T follicular helper cell (primary cell): ENCODE measurements around the gene TLX3.
"Not testable (repeated sequence)": the region's sequence is repeated elsewhere in the genome, so short reads cannot be mapped to it uniquely, and the experiment has no call there.

Source experiments
- DNase-seq: peaks from one replicate; pipeline ENCODE4 v3.0.0-alpha.2; 2020; ENCODE audit warnings: low read depth
- total RNA-seq, 2 experiments: gene quantifications; one replicate each; lab custom pipeline; 2026; lab: John Stamatoyannopoulos, UW

TLX3 gene
- 0 reads per million in 2 experiments for total RNA-seq

- no peak for DNase-seq
Observed at GRCh38 chr5:171308453-171309275, at the start of gene TLX3. TSS of gene TLX3 (plus strand) at chr5:171309248. CDS start at chr5:171309366, 118 bp downstream.

- no peak for DNase-seq
Observed at GRCh38 chr5:171261361-171261760, 47.7 kb upstream of the TLX3 start.

GRCh38 chr5:171261904-171262303 is 47.1 kb upstream of the TLX3 start:
- no peak for DNase-seq

- DNase-seq: no peak
Observed at GRCh38 chr5:171263181-171263580, 45.9 kb upstream of the TLX3 start.

GRCh38 chr5:171264843-171265242 is 44.2 kb upstream of the TLX3 start:
- no peak for DNase-seq

GRCh38 chr5:171268700-171269620 is 40.1 kb upstream of the TLX3 start:
- DNase-seq: no peak

GRCh38 chr5:171269717-171270116 is 39.3 kb upstream of the TLX3 start:
- DNase-seq: no peak

- DNase-seq: no peak
Observed at GRCh38 chr5:171270136-171270535, 38.9 kb upstream of the TLX3 start.

- DNase-seq: no peak
Observed at GRCh38 chr5:171271798-171272197, 37.2 kb upstream of the TLX3 start.

- DNase-seq: no peak
Observed at GRCh38 chr5:171272996-171273970, 35.8 kb upstream of the TLX3 start.

GRCh38 chr5:171275841-171276544 is 33.1 kb upstream of the TLX3 start:
- no peak for DNase-seq

GRCh38 chr5:171283753-171284152 is 25.3 kb upstream of the TLX3 start:
- DNase-seq: no peak

GRCh38 chr5:171285465-171285864 is 23.6 kb upstream of the TLX3 start:
- DNase-seq: no peak

- DNase-seq: no peak
Observed at GRCh38 chr5:171288066-171288465, 21.0 kb upstream of the TLX3 start.

- DNase-seq: no peak
Observed at GRCh38 chr5:171291371-171291770, 17.7 kb upstream of the TLX3 start.

- no peak for DNase-seq
Observed at GRCh38 chr5:171295299-171295698, 13.7 kb upstream of the TLX3 start.

- DNase-seq: no peak
Observed at GRCh38 chr5:171295801-171296200, 13.2 kb upstream of the TLX3 start.

- DNase-seq: not testable (repeated sequence)
Observed at GRCh38 chr5:171297941-171298340, 11.1 kb upstream of the TLX3 start.

- no peak for DNase-seq
Observed at GRCh38 chr5:171299228-171299627, 9.8 kb upstream of the TLX3 start.

- no peak for DNase-seq
Observed at GRCh38 chr5:171299851-171300250, 9.2 kb upstream of the TLX3 start.

GRCh38 chr5:171300358-171300757 is 8.7 kb upstream of the TLX3 start:
- DNase-seq: no peak
